ENCODE results near the gene CALHM5. TPM values are rescaled to one million over a fixed set of nuclear protein-coding genes. Genes with fewer than 3 reads are reported as not detected.
"Not testable (repeated sequence)": the region's sequence is repeated elsewhere in the genome, so short reads cannot be mapped to it uniquely, and the experiment has no call there.

CALHM5 gene
- total RNA-seq, 2 donors from 2014 or later = 0.20 to 0.37 TPM

- H3K27ac ChIP-seq = no peak overlapping the region
- no peak overlapping the region for H3K9ac ChIP-seq (ENCODE audit: low read depth in 2 of 2, low read length in 2 of 2)
- H3K4me1 ChIP-seq = no peaks in the 10 kb centered on the region
- intact Hi-C loops (cut with DNase I) = no loop called here
- H3K4me3 ChIP-seq = no peak overlapping the region
- no peaks in the 10 kb centered on the region for H3K9me3 ChIP-seq
- no peaks in the 10 kb centered on the region for H3K27me3 ChIP-seq
- no peaks in the 10 kb centered on the region for H3K36me3 ChIP-seq
- no peak for DNase-seq
- no peak for TF ChIP-seq CTCF (IDR thresholded peaks at IDR 0.05)
These were observed 18.9 kb upstream of the CALHM5 start for GRCh38 chr6:116492331-116493067.

DNA sequence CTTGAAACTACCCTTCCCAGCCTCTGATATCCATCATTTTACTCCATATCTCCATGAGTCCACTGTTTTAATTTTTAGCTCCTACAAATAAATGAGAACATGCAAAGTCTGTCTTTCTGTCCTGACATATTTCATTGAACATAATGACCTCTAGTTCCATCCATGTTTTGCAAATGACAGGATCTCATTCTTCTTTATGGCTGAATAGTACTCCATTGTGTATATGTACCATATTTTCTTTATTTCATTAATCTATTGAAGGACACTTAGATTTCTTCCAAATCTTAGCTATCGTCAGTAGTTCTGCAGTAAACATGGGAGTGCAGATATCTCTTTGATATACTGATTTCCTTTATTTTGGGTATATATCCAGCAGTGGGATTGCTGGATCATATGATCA is 16.3 kb upstream of the CALHM5 start:
- H3K4me3 ChIP-seq; DNase-seq; intact Hi-C loops (cut with DNase I); H3K9me3 ChIP-seq; H3K9ac ChIP-seq (ENCODE audit: low read depth in 2 of 2, low read length in 2 of 2); H3K4me1 ChIP-seq; H3K36me3 ChIP-seq; H3K27me3 ChIP-seq; H3K27ac ChIP-seq: not testable (repeated sequence)

DNA sequence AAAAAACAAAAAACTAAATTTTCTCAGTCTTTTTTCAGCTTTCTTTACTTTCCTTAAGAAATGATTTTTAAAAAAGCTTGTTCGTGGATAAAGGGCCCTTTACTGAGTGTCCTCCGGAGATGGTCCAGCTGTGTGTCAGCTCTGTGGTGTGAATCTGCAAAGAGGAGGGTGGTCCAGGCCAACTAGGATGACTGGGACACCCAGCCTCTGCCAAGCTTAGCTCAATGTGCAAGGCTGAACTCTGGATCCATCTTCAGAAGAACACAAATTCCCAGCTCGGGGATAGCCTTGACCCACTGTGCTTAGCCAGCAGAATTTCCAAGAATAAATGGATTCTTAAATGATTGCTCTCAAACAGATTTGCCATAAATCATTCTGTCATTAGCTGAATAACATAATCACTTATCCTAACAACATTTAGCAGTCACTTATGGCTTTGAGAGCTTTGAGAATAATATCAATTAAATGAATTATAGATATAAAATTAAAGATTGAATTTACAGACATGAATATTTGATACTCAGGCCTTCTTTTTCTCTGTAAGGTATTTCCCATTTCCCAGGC is 14.2 kb upstream of the CALHM5 start:
- H3K9ac ChIP-seq (ENCODE audit: low read depth in 2 of 2, low read length in 2 of 2) = no peak overlapping the region
- intact Hi-C loops (cut with DNase I) = no loop called here
- no peak overlapping the region for H3K4me3 ChIP-seq
- no peaks in the 10 kb centered on the region for H3K36me3 ChIP-seq
- no peak overlapping the region for H3K27ac ChIP-seq
- TF ChIP-seq CTCF (IDR thresholded peaks at IDR 0.05) = no peak
- H3K4me1 ChIP-seq = no peaks in the 10 kb centered on the region
- no peaks in the 10 kb centered on the region for H3K9me3 ChIP-seq
- no peak for DNase-seq
- H3K27me3 ChIP-seq = no peaks in the 10 kb centered on the region

GRCh38 chr6:116500969-116501433 is 10.4 kb upstream of the CALHM5 start:
- Histone ChIP-seq H3K27ac (no peak overlapping the region), H3K27me3 (no peaks in the 10 kb centered on the region), H3K4me1 (no peaks in the 10 kb centered on the region), H3K9me3 (no peaks in the 10 kb centered on the region), H3K4me3 (no peak overlapping the region), H3K9ac (ENCODE audit: low read depth in 2 of 2, low read length in 2 of 2) (no peak overlapping the region), H3K36me3 (no peaks in the 10 kb centered on the region)
- DNase-seq = peak; percentile 21
- intact Hi-C loops (cut with DNase I) = no loop called here
- no peak for TF ChIP-seq CTCF (IDR thresholded peaks at IDR 0.05)

GRCh38 chr6:116507324-116507723 is 4.1 kb upstream of the CALHM5 start:
- Histone ChIP-seq H3K4me3 (no peak overlapping the region), H3K27ac (no peak overlapping the region), H3K27me3 (no peaks in the 10 kb centered on the region), H3K9me3 (no peaks in the 10 kb centered on the region), H3K9ac (ENCODE audit: low read depth in 2 of 2, low read length in 2 of 2) (no peak overlapping the region), H3K4me1 (no peaks in the 10 kb centered on the region), H3K36me3 (no peaks in the 10 kb centered on the region)
- intact Hi-C loops (cut with DNase I) = no loop called here
- no peak for TF ChIP-seq CTCF (IDR thresholded peaks at IDR 0.05)
- DNase-seq = no peak

DNA sequence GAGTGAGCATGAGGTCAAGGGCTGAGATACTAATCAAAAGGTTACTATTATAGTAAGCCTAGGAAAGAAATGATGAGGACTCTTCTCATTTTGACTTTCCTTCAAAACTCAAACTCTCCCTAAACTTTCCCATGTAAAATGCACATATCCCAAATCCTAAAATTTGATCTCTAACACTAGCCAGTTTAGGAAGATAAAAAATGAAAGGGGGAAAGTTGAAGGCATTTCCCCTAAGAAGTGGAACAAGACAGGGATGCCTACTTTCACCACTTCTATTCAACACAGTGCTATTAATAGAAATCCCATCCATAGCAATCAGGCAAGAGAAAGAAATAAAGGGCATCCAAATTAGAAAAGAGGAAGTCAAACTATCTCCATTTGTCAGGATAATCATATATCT is 2.9 kb upstream of the CALHM5 start:
- H3K4me1 ChIP-seq = no peaks in the 10 kb centered on the region
- no peak for DNase-seq
- H3K36me3 ChIP-seq = no peaks in the 10 kb centered on the region
- no peak for TF ChIP-seq CTCF (IDR thresholded peaks at IDR 0.05)
- H3K9me3 ChIP-seq = no peaks in the 10 kb centered on the region
- H3K9ac ChIP-seq (ENCODE audit: low read depth in 2 of 2, low read length in 2 of 2) = no peak overlapping the region
- no peak overlapping the region for H3K4me3 ChIP-seq
- intact Hi-C loops (cut with DNase I) = no loop called here
- H3K27me3 ChIP-seq = no peaks in the 10 kb centered on the region
- H3K27ac ChIP-seq = no peak overlapping the region
